ENCODE results near the gene PDE8A.

Gene PDE8A

GRCh38 chr15:85031086-85031943, 49.7 kb downstream of the PDE8A start:
- DNase-seq, result no peak

GRCh38 chr15:85031944-85032558, 50.4 kb downstream of the PDE8A start:
- DNase-seq, result no peak

- no peak for DNase-seq
These were observed 51.5 kb downstream of the PDE8A start for GRCh38 chr15:85033148-85033547.

DNA sequence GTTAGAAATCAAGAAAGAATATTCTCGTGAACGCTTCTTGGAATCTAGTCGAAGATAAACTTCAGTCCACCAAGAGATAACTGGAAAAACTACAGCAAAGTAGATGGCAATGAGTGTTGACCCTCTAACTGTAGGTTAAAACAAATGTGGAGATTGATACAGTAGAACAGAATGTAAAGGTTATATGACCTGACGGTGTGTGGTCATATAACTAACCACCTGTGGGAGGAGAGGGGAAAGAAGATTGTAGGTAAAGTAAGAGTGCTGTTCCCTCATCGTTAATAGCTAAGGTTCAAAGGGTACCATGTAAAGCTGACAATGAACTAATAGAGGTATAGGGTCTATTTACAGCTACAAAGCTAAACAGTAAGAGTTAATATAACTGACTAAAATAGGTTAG, 52.6 kb downstream of the PDE8A start:
- no peak for DNase-seq

GRCh38 chr15:85035980-85036379, 54.3 kb downstream of the PDE8A start:
- DNase-seq, result peak in 1 of 56 donors; percentile 15

GRCh38 chr15:85036716-85037115, 55.1 kb downstream of the PDE8A start:
- peak in 5 of 56 donors; percentile 12 to 53 (median 28) for DNase-seq

- no peak for DNase-seq
These were observed 56.0 kb downstream of the PDE8A start for GRCh38 chr15:85037641-85038040.

DNA sequence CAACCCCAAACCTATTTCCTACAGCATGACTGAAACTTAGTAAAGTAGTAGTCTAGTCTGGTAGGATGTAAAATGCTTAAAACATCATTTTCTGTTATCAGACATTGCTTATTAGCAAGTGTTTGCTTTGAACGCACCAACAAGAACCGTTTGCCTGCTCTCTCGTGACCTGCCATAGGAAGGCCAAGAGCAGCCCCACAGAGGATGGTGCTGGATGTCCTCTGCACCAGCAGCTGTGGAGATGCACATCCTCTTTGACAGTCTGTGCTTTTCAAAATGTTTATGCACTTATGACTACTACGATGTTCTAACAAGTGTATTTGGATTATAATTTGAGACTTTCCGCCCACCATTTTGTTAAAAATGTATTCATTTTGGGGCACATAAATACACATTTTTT, 59.6 kb downstream of the PDE8A start:
- DNase-seq, result peak in 4 of 56 donors; percentile 11 to 37 (median 16)

DNA sequence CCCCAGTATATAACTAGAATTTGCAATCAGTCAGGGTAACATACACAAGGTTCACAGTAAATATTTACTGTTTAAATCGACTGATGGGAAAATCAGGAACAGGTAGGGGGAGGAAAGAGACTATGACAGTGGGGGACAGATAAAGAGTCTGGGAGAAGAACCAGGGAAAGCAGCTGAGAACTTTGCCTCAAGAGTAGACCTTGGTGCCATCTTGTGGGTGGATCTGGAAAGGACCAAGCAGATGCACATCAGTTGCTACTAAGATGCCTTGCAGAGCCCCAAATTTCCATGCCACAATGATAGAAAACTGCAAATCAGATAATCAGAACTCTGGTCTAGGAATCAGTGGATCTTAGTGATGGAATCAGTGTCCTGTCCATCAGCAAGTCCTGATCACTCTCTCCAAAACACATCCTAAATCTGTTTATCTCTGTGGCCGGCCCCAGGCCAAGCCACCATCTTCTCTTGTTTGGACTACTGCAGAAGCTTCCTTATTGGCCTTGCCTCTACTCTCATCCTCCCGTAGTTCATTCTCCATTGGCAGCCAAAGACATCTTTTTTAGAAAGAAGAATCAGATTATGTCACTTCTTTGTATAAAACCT, 62.7 kb downstream of the PDE8A start:
- DNase-seq, result peak in 38 of 56 donors; percentile 13 to 87 (median 48)

- DNase-seq, result no peak
These were observed 63.2 kb downstream of the PDE8A start for GRCh38 chr15:85044894-85045293.

DNA sequence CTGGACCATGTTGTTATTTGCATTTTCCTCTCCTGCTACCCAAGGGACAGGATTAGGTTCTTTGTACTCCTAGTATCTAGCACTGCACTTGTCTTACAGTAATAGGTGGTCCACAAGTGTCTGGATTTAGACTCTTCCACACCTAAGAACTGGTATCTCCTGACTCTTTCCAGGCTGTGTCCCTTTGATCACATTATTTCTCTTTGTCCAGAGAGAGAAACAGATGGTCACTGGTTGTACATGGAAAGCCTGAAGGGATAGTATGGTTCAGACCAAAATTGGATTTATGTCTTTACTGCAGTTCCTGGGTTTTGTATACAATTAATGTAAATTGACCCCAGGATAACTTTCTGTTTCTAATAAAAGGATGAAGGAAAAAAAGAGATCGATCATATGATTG, 64.0 kb downstream of the PDE8A start:
- no peak for DNase-seq

DNA sequence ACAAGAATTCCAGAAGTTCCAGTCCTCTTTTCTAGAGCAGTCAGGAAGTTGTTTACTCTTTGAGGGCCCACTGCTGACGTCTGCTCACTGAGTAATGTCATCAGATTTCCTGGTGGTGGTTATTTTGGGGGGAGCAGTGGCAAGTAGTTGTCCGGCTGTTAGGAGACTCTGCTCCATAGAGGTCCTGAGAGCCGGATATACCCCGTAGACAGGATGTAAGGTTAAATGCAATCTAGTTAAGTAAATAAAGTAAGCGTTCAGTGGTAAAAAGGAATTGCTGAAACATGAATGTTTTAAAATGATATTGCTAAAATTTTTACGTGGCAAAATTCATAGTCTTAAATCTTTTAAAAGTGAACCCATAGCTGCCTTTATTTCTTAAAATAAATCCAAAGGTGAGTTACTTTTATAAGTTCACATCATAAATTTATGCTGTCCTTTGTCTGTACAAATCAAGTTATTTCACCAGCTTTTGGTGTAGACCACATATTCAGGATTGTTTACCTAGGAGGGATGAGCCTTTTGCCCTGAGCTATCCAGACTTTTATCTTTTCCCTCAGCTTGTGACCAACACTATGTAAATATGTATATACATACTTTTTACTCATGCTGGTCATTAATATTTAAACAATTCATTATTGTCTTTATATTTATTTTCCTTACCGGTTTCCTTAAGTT, 65.8 kb downstream of the PDE8A start:
- DNase-seq, result peak in 6 of 56 donors; percentile 15 to 47 (median 31)

DNA sequence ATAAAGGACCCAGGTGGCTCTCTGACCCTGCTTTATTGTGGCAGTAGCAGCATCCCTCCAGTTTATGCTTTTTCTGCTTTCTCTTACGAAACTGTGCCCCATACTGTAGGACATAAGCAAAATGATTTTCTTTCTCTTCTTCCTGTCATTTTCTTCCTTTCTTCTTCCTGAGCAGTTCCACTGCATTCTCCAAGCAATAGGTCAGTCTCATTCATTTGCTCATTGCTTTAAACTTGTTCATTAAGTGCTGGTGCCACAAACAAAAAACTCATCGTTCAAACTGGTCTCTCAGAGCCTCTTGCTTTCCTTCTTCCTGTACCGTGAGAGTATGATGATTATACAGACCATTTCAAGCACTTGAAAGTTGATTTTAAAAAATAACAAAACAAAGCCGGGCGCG, 66.8 kb downstream of the PDE8A start:
- DNase-seq, result no peak

DNA sequence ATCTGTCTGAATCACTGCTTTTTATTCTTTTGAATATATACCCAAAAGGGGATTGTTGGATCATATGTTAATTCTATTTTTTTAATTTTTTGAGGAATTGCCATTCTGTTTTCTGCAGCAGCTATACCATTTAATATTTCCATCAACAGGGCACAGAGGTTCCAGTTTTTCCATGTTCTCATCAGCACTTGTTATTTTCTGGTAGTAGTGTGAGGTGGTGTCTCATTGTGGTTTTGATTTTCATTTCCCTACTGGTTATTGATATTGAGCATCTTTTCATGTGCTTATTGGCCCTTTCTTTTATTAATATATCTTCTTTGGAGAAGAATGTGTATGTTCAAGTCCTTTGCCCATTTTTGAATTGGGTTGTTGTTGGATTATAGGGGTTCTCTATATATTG, 68.1 kb downstream of the PDE8A start:
- no peak for DNase-seq

DNA sequence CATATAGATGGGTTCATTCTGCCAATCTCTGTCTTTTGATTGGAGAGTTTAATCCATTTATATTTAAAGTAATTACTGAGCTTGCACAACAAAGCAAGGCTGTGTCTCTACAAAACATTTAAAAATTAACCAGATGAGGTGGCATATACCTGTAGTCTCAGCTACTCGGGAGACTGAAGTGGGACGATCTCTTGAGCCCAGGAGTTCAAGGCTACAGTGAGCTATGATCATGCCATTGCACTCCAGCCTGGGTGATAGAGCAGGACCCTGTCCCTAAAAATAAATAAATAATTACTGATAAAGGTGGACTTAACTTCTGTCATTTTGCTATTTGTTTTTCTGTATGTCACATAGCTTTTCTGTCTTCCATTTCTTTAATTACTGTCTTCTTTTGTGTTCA, 78.1 kb downstream of the PDE8A start:
- DNase-seq, result no peak

- no peak for DNase-seq
These were observed 80.9 kb downstream of the PDE8A start for GRCh38 chr15:85062560-85062959.

DNA sequence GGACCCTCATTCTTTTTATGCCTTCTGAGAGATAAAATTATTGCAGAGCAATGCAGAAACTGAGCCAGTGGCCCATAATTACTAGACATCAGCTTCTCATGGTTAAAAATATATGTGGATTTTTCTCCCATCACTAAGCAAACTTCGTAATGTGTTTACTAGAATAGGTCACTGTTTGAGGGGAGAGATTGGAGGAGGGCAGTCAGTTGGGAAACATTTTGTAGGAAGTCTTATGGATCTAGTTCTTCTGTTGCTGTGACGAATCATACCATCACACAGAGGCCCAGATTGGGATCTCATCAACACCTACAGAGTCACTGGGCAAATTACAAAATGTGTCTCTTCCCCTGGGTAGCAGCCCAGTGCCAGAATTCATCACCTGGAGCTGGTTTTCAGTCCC, 81.4 kb downstream of the PDE8A start:
- DNase-seq, result no peak

- DNase-seq, result no peak
These were observed 81.9 kb downstream of the PDE8A start for GRCh38 chr15:85063522-85064079.

- DNase-seq, result no peak
These were observed 83.1 kb downstream of the PDE8A start for GRCh38 chr15:85064710-85065109.

GRCh38 chr15:85071061-85071460, 89.4 kb downstream of the PDE8A start:
- DNase-seq, result no peak

- DNase-seq, result no peak
These were observed 89.8 kb downstream of the PDE8A start for GRCh38 chr15:85071504-85071903.

DNA sequence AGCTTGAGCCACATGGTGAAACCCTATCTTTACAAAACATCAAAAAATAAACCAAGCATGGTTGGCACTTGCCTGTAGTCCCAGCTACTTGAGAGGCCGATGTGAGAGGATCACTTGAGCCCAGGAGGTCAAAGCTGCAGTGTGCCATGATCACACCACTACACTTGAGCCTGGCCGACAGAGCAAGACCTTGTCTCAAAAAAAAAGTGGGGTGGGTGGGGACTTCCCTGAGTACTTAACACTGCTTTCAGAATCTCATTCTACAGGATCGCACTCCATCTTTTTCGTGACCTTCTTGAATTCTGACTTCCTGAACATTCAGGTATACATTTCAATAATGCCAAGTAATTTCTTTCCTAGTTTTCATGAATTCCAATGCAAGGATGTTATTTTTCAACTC, 91.3 kb downstream of the PDE8A start:
- no peak for DNase-seq

All from amygdala (tissue), 56 donors.